Neuronal stem cell (in vitro differentiated cells): ENCODE data around the gene BTBD9.

Source experiments
- DNase-seq: peaks from one replicate; pipeline ENCODE4 v3.0.0-alpha.2; 2013; ENCODE audit warnings: low spot score
- H2AFZ ChIP-seq: one replicate; pipeline ENCODE4 v1.6.1; 2013; ENCODE audit warnings: mild to moderate bottlenecking, low read length, inconsistent platforms
- H2AK5ac ChIP-seq: 2 replicates; pipeline ENCODE4 v1.6.1; 2013; ENCODE audit warnings: low read depth, mild to moderate bottlenecking, inconsistent platforms, low read length, moderate library complexity, mixed read lengths
- H2BK120ac ChIP-seq: 2 replicates; pipeline ENCODE4 v1.6.1; 2013; ENCODE audit warnings: low read depth, mild to moderate bottlenecking, inconsistent platforms, low read length, moderate library complexity, mixed read lengths
- H2BK12ac ChIP-seq: one replicate; pipeline ENCODE4 v1.6.1; 2013; ENCODE audit warnings: low read length, inconsistent platforms
- H2BK15ac ChIP-seq: 2 replicates; pipeline ENCODE4 v1.6.1; 2013; ENCODE audit warnings: mild to moderate bottlenecking, low read length, inconsistent platforms, mixed read lengths
- H2BK5ac ChIP-seq: one replicate; pipeline ENCODE4 v1.6.1; 2013; ENCODE audit warnings: inconsistent platforms, mild to moderate bottlenecking, low read length, moderate library complexity
- H3K14ac ChIP-seq: one replicate; pipeline ENCODE4 v1.6.1; 2013; ENCODE audit warnings: low read length, inconsistent platforms
- H3K18ac ChIP-seq: 2 replicates; pipeline ENCODE4 v1.6.1; 2013; ENCODE audit warnings: low read length, inconsistent platforms
- H3K23ac ChIP-seq: 2 replicates; pipeline ENCODE4 v1.6.1; 2013; ENCODE audit warnings: low read depth, mild to moderate bottlenecking, mixed read lengths, low read length, inconsistent platforms; ENCODE audit not compliant: poor library complexity
- H3K27ac ChIP-seq: replicated peaks from 3 replicates; pipeline ENCODE4 v1.5.1; 2013; ENCODE audit warnings: low read length, inconsistent platforms
- H3K27me3 ChIP-seq, 3 experiments: 2 replicates each; pipeline ENCODE4 v1.6.1; 2013; ENCODE audit warnings: low read length in 3 of 3, mild to moderate bottlenecking in 2 of 3, inconsistent platforms in 1 of 3, low read depth in 1 of 3, mixed read lengths in 1 of 3, moderate library complexity in 1 of 3; ENCODE audit not compliant: control insufficient read depth in 3 of 3, insufficient read depth in 3 of 3
- H3K36me3 ChIP-seq, 2 donors: replicated peaks in 1 of 2; 2 replicates each; pipeline ENCODE4 v1.6.1; 2013; ENCODE audit warnings: low read length in 2 of 2; ENCODE audit not compliant: control insufficient read depth in 2 of 2, insufficient read depth in 2 of 2
- H3K4ac ChIP-seq: 2 replicates; pipeline ENCODE4 v1.6.1; 2013; ENCODE audit warnings: inconsistent platforms, mild to moderate bottlenecking, low read length, moderate library complexity
- H3K4me1 ChIP-seq, 2 donors: 1 replicate in 1 of 2; 2 replicates in 1 of 2; pipeline ENCODE4 v1.6.1; 2013; ENCODE audit warnings: low read length in 2 of 2, low read depth in 1 of 2; ENCODE audit not compliant: control insufficient read depth in 2 of 2, insufficient read depth in 1 of 2
- H3K4me2 ChIP-seq: one replicate; pipeline ENCODE4 v1.6.1; 2013; ENCODE audit warnings: mild to moderate bottlenecking, low read length, inconsistent platforms; ENCODE audit not compliant: insufficient read depth, poor library complexity, severe bottlenecking
- H3K4me3 ChIP-seq, 2 donors: 2 replicates each; pipeline ENCODE4 v1.5.1; 2013; ENCODE audit warnings: low read length in 2 of 2, mild to moderate bottlenecking in 2 of 2, inconsistent platforms in 1 of 2, moderate library complexity in 1 of 2
- H3K79me1 ChIP-seq: one replicate; pipeline ENCODE4 v1.6.1; 2013; ENCODE audit warnings: low read depth, mild to moderate bottlenecking, inconsistent platforms, low read length, moderate library complexity
- H3K9ac ChIP-seq: one replicate; pipeline ENCODE4 v1.6.1; 2013; ENCODE audit warnings: mild to moderate bottlenecking, low read depth, low read length, inconsistent platforms; ENCODE audit not compliant: poor library complexity
- H3K9me3 ChIP-seq, 2 donors: replicated peaks in 1 of 2; 2 replicates each; pipeline versions ENCODE3 to v1.6.1; 2013; ENCODE audit warnings: low read length in 2 of 2, mild to moderate bottlenecking in 2 of 2, inconsistent platforms in 1 of 2, low read depth in 1 of 2, mixed read lengths in 1 of 2, moderate library complexity in 1 of 2; ENCODE audit not compliant: control insufficient read depth in 2 of 2, insufficient read depth in 1 of 2
- H4K8ac ChIP-seq: one replicate; pipeline ENCODE4 v1.6.1; 2013; ENCODE audit warnings: low read depth, mild to moderate bottlenecking, inconsistent platforms, low read length, moderate library complexity
- H4K91ac ChIP-seq: one replicate; pipeline ENCODE4 v1.6.1; 2013; ENCODE audit warnings: low read length, low read depth, mild to moderate bottlenecking, inconsistent platforms; ENCODE audit not compliant: poor library complexity
- WGBS, 2 donors: extraction: QIAGEN DNeasy Blood & Tissue Kit; methylation state at CpG; one replicate each; pipeline ENCODE4 v1.1.7; 2013; ENCODE audit warnings: missing lambda C conversion rate in 2 of 2, mixed read lengths in 1 of 2; ENCODE audit not compliant: insufficient read length in 2 of 2, insufficient replicate concordance in 1 of 2; ENCODE audit errors: extremely low coverage in 2 of 2; 5-methylcytosine and 5-hydroxymethylcytosine counted together

Gene BTBD9

GRCh38 chr6:38146021-38146733 lies 493.6 kb downstream of the BTBD9 start:
- Histone ChIP-seq H3K4ac (no peak overlapping the region), H3K4me1 (peaks cover 3 to 39% of the 10 kb centered on the region in 2 donors), H2AFZ (no peak overlapping the region), H3K27me3 (no peaks in the 10 kb centered on the region), H2BK15ac (no peak overlapping the region), H3K36me3 (peaks cover 0 to 3% of the 10 kb centered on the region in 2 donors), H4K91ac (no peak overlapping the region), H3K14ac (no peak overlapping the region), H2BK120ac (no peak overlapping the region), H3K23ac (peak overlapping the region; percentile 12), H3K4me3 (no peak overlapping the region), H2AK5ac (peak overlapping the region; percentile 31), H3K18ac (peak overlapping the region; percentile 40), H3K27ac (no peak overlapping the region), H2BK12ac (no peak overlapping the region), H3K4me2 (no peak overlapping the region), H3K79me1 (no peaks in the 10 kb centered on the region), H4K8ac (no peak overlapping the region), H3K9me3 (no peaks in the 10 kb centered on the region), H2BK5ac (no peak overlapping the region), H3K9ac (no peak overlapping the region)
- DNase-seq = no peak
- no CpG with 5 or more reads among the region's 8 CpGs for WGBS, 2 donors

DNA sequence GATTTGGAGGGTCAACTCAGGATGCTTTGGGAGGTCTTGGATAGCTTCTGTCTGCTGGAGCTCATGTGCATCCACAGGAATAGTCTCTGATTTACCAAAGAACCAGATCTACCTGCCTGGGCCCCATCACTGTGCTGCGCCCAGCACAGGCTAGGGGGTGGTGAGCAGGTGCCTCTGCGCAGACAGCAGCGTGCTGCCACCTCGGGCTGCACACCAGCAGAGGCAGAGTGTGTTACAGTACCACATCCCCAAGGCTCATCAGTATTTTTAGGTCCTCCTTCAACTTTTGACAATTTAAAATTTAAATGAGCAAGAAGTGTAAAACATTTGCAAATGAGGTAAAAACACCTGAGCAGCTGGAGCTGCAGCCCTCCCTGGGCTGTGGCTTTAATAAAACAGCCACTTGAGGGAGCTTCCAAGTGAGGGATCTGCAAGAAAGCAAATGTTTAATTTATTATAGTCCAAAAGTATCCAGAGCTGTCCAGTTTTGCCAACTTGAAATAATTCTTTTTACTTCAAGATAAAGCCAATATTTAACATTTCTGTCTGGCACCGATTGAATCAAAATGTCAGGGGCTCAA lies 495.3 kb downstream of the BTBD9 start:
- Histone ChIP-seq H3K36me3 (peaks cover 0 to 3% of the 10 kb centered on the region in 2 donors), H3K79me1 (no peaks in the 10 kb centered on the region), H4K8ac (no peak overlapping the region), H2AFZ (no peak overlapping the region), H2AK5ac (no peak overlapping the region), H3K4me2 (no peak overlapping the region), H3K27me3 (no peaks in the 10 kb centered on the region), H3K4me1 (peaks cover 5 to 30% of the 10 kb centered on the region in 2 donors), H3K4me3 (no peak overlapping the region), H3K23ac (no peak overlapping the region), H3K27ac (no peak overlapping the region), H4K91ac (no peak overlapping the region), H2BK5ac (no peak overlapping the region), H3K18ac (no peak overlapping the region), H3K9me3 (peaks cover 0 to 6% of the 10 kb centered on the region in 2 donors), H3K9ac (no peak overlapping the region), H3K4ac (no peak overlapping the region), H2BK15ac (no peak overlapping the region), H2BK120ac (no peak overlapping the region), H3K14ac (no peak overlapping the region), H2BK12ac (no peak overlapping the region)
- no peak for DNase-seq
- WGBS, 2 donors = no CpG with 5 or more reads among the region's 5 CpGs

DNA sequence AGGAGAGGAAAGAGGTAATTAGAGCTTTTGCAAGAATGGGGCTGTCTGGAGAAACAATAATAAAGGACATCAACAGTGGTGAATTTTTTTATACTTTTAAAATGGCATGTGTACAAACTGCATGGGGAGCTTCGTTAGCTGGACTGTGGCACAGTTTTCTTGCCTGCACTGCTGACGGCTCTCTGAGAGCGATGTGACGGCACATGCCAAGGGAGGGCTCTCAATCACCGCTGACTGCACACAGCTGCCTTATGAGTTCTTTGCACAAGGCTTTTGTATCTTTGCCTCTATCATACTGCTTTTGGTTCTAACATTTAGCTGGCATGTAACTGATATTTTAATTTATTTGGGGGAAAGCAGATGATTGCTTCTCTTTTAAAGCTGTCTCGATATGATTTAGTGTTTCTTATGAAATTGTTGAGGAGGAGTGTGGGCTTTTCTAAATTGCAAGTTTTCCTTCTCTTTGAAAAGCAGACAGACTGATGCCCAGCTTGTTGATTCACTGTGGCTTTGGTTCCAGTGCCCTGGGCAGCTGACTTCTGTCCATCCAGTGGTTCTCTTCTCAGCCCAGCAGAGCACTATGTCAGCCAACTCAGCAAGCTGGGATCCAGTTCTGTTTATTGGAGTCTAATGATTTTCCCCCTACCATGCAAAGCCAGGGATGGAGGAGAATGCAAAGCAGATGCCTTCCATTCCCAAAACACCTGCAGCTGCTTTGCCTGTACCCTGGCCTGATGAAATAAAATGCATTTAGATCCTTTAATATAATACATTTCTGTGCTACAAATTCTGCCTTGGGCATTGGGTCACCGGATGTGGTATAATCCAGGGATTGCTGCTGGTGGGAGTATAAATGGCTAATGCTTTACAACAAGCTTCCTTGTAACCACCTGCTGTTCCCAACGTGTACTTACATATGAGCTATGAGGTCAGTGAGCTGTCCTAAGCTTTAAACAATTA lies 496.3 kb downstream of the BTBD9 start:
- no peak for DNase-seq
- H3K9me3 ChIP-seq = peaks cover 0 to 6% of the 10 kb centered on the region in 2 donors
- no peak overlapping the region for H3K23ac ChIP-seq
- no peak overlapping the region for H3K9ac ChIP-seq
- H4K91ac ChIP-seq = no peak overlapping the region
- no peak overlapping the region for H3K4me3 ChIP-seq
- no peak overlapping the region for H3K18ac ChIP-seq
- no peak overlapping the region for H3K27ac ChIP-seq
- peaks cover 3 to 21% of the 10 kb centered on the region in 2 donors for H3K4me1 ChIP-seq
- WGBS, 2 donors = no CpG with 5 or more reads among the region's 8 CpGs
- H3K14ac ChIP-seq = no peak overlapping the region
- no peak overlapping the region for H2AK5ac ChIP-seq
- H2BK120ac ChIP-seq = no peak overlapping the region
- H3K36me3 ChIP-seq = peaks cover 0 to 3% of the 10 kb centered on the region in 2 donors
- no peak overlapping the region for H2BK12ac ChIP-seq
- no peaks in the 10 kb centered on the region for H3K79me1 ChIP-seq
- no peak overlapping the region for H2AFZ ChIP-seq
- H2BK15ac ChIP-seq = no peak overlapping the region
- H4K8ac ChIP-seq = no peak overlapping the region
- H3K4me2 ChIP-seq = no peak overlapping the region
- H3K4ac ChIP-seq = no peak overlapping the region
- H3K27me3 ChIP-seq = no peaks in the 10 kb centered on the region
- no peak overlapping the region for H2BK5ac ChIP-seq
